ENCODE data around the gene MINDY4. TPM values are rescaled to one million over a fixed set of nuclear protein-coding genes. Genes with fewer than 3 reads are reported as not detected.
A peak's percentile ranks its signal among the peaks of the same experiment; 100 is the strongest.

Gene MINDY4
- total RNA-seq (1 to 10 TPM; 1.2 to 1.5 TPM), polyA plus RNA-seq (under 1 TPM; 0.23 to 0.94 TPM)

- Histone ChIP-seq H3K36me3 (ENCODE audit: insufficient read depth, low read length) (no peaks in the 10 kb centered on the region), H3K4me1 (ENCODE audit: insufficient read depth, low read length) (peaks cover 11% of the 10 kb centered on the region), H3K27me3 (ENCODE audit: insufficient read depth, low read length) (no peaks in the 10 kb centered on the region), H3K4me3 (ENCODE audit: low read length in 2 of 2) (peak within 1 kb of the TSS; percentile 66 to 76), H3K9me3 (ENCODE audit: control insufficient read depth in 1 of 2, low read length in 2 of 2) (no peaks in the 10 kb centered on the region), H3K27ac (ENCODE audit: low read depth, low read length) (peak within 1 kb of the TSS; percentile 55)
- ChIA-PET POLR2A (ENCODE audit: partially characterized antibody) (interaction anchor here (0.9 to 1.5 kb wide), 3 partner anchors 33 to 177 kb away, joined by 4 to 5 read pairs (median 4); partner anchors contain the start of gene GARS1), CTCF (ENCODE audit: partially characterized antibody) (interaction anchor here (1.0 kb wide), 1 partner anchor 32 kb away, joined by 3 read pairs; no protein-coding TSS in a partner anchor)
- Mint-ChIP-seq H3K27ac (peak within 1 kb of the TSS; percentile 58 to 95 (median 86)), H3K4me3 (peak within 1 kb of the TSS; percentile 81 to 98 (median 90)), H3K4me1 (peaks cover 7 to 14% (median 9%) of the 10 kb centered on the region in 4 donors), H3K27me3 (no peaks in the 10 kb centered on the region), H3K36me3 (peaks cover 0 to 2% of the 10 kb centered on the region in 2 donors), H3K9me3 (no peaks in the 10 kb centered on the region)
- DNase-seq, result peak; percentile 55 to 62 (median 57)
- intact Hi-C loops (cut with micrococcal nuclease), result no loop called here
These were observed at the start of gene MINDY4 for GRCh38 chr7:30771174-30771879. Gene MINDY4 (plus strand): TSS chr7:30771417. CDS start chr7:30771494, 77 bp downstream.

GRCh38 chr7:30722187-30722586 lies 49.0 kb upstream of the MINDY4 start:
- CTCF ChIA-PET (ENCODE audit: partially characterized antibody), result interaction anchor here (1.5 kb wide), 1 partner anchor 18 kb away, joined by 13 read pairs; no protein-coding TSS in a partner anchor
- POLR2A ChIA-PET (ENCODE audit: partially characterized antibody), result no interaction called here

GRCh38 chr7:30722671-30723070 lies 48.5 kb upstream of the MINDY4 start:
- ChIA-PET POLR2A (ENCODE audit: partially characterized antibody) (interaction anchor here (1.0 kb wide), 1 partner anchor 16 kb away, joined by 3 read pairs; no protein-coding TSS in a partner anchor), CTCF (ENCODE audit: partially characterized antibody) (interaction anchor here (1.5 kb wide), 1 partner anchor 17 kb away, joined by 13 read pairs; no protein-coding TSS in a partner anchor)
- peaks cover 27 to 44% of the 10 kb centered on the region in 2 donors for H3K36me3 Mint-ChIP-seq
- no peak overlapping the region for H3K27ac ChIP-seq (ENCODE audit: low read depth, low read length)
- peaks cover 17 to 34% (median 25%) of the 10 kb centered on the region in 4 donors for H3K4me1 Mint-ChIP-seq
- H3K9me3 Mint-ChIP-seq, result peaks cover 7 to 30% (median 26%) of the 10 kb centered on the region in 8 donors
- no peaks in the 10 kb centered on the region for H3K27me3 ChIP-seq (ENCODE audit: insufficient read depth, low read length)
- peaks cover 0 to 4% of the 10 kb centered on the region in 2 donors for H3K9me3 ChIP-seq (ENCODE audit: control insufficient read depth in 1 of 2, low read length in 2 of 2)
- H3K4me3 Mint-ChIP-seq, result peak overlapping the region in 1 of 8 donors; percentile 25
- no peak overlapping the region for H3K4me3 ChIP-seq (ENCODE audit: low read length in 2 of 2)
- no peak for DNase-seq
- no peaks in the 10 kb centered on the region for H3K27me3 Mint-ChIP-seq
- H3K27ac Mint-ChIP-seq, result no peak overlapping the region
- peaks cover 23% of the 10 kb centered on the region for H3K4me1 ChIP-seq (ENCODE audit: insufficient read depth, low read length)
- no peaks in the 10 kb centered on the region for H3K36me3 ChIP-seq (ENCODE audit: insufficient read depth, low read length)
- intact Hi-C loops (cut with micrococcal nuclease), result no loop called here

More at GRCh38 chr7:30722187-30722586, 49.0 kb upstream of the MINDY4 start:
- Histone ChIP-seq H3K4me3 (ENCODE audit: low read length in 2 of 2) (no peak overlapping the region), H3K4me1 (ENCODE audit: insufficient read depth, low read length) (peaks cover 20% of the 10 kb centered on the region), H3K27ac (ENCODE audit: low read depth, low read length) (no peak overlapping the region), H3K36me3 (ENCODE audit: insufficient read depth, low read length) (no peaks in the 10 kb centered on the region), H3K9me3 (ENCODE audit: control insufficient read depth in 1 of 2, low read length in 2 of 2) (peaks cover 0 to 5% of the 10 kb centered on the region in 2 donors), H3K27me3 (ENCODE audit: insufficient read depth, low read length) (no peaks in the 10 kb centered on the region)
- no peak overlapping the region for H3K4me3 Mint-ChIP-seq
- peaks cover 12 to 29% (median 21%) of the 10 kb centered on the region in 4 donors for H3K4me1 Mint-ChIP-seq
- H3K9me3 Mint-ChIP-seq, result peaks cover 8 to 34% (median 28%) of the 10 kb centered on the region in 8 donors
- peak overlapping the region in 1 of 7 donors; percentile 52 for H3K27ac Mint-ChIP-seq
- H3K36me3 Mint-ChIP-seq, result peaks cover 29 to 46% of the 10 kb centered on the region in 2 donors
- no peaks in the 10 kb centered on the region for H3K27me3 Mint-ChIP-seq
- no peak for DNase-seq
- intact Hi-C loops (cut with micrococcal nuclease), result no loop called here

GRCh38 chr7:30723776-30724175 lies 47.4 kb upstream of the MINDY4 start:
- no peaks in the 10 kb centered on the region for H3K27me3 ChIP-seq (ENCODE audit: insufficient read depth, low read length)
- Mint-ChIP-seq H3K27me3 (no peaks in the 10 kb centered on the region), H3K27ac (no peak overlapping the region), H3K9me3 (peaks cover 5 to 19% (median 15%) of the 10 kb centered on the region in 8 donors), H3K4me3 (no peak overlapping the region), H3K36me3 (peaks cover 16 to 33% of the 10 kb centered on the region in 2 donors), H3K4me1 (peaks cover 27 to 45% (median 35%) of the 10 kb centered on the region in 4 donors)
- ChIA-PET CTCF (ENCODE audit: partially characterized antibody) (interaction anchor here (8.4 kb wide), 1 partner anchor 15 kb away, joined by 240 read pairs; no protein-coding TSS in a partner anchor), POLR2A (ENCODE audit: partially characterized antibody) (no interaction called here)
- no peaks in the 10 kb centered on the region for H3K36me3 ChIP-seq (ENCODE audit: insufficient read depth, low read length)
- intact Hi-C loops (cut with micrococcal nuclease), result no loop called here
- no peak for DNase-seq
- no peak overlapping the region for H3K4me3 ChIP-seq (ENCODE audit: low read length in 2 of 2)
- H3K27ac ChIP-seq (ENCODE audit: low read depth, low read length), result no peak overlapping the region
- H3K9me3 ChIP-seq (ENCODE audit: control insufficient read depth in 1 of 2, low read length in 2 of 2), result no peaks in the 10 kb centered on the region
- H3K4me1 ChIP-seq (ENCODE audit: insufficient read depth, low read length), result peaks cover 34% of the 10 kb centered on the region

- H3K9me3 ChIP-seq (ENCODE audit: control insufficient read depth in 1 of 2, low read length in 2 of 2), result no peaks in the 10 kb centered on the region
- POLR2A ChIA-PET (ENCODE audit: partially characterized antibody), result interaction anchor here (1.2 to 6.3 kb wide), 12 partner anchors 10 to 699 kb away, joined by 3 to 139 read pairs (median 6); partner anchors contain the start of genes GARS1 and MINDY4
- Mint-ChIP-seq H3K4me1 (peaks cover 37 to 60% (median 49%) of the 10 kb centered on the region in 4 donors), H3K4me3 (peak overlapping the region; percentile 87 to 96 (median 92)), H3K9me3 (peaks cover 0 to 2% (median 0%) of the 10 kb centered on the region in 8 donors), H3K27me3 (no peaks in the 10 kb centered on the region), H3K36me3 (peaks cover 1 to 6% of the 10 kb centered on the region in 2 donors), H3K27ac (peak overlapping the region; percentile 85 to 96 (median 94))
- CTCF ChIA-PET (ENCODE audit: partially characterized antibody), result interaction anchor here (1.2 to 8.4 kb wide), 8 partner anchors 10 to 257 kb away, joined by 3 to 240 read pairs (median 6); no protein-coding TSS in a partner anchor
- H3K27ac ChIP-seq (ENCODE audit: low read depth, low read length), result peak overlapping the region; percentile 57
- intact Hi-C loops (cut with micrococcal nuclease), result loop anchor here (1.0 to 2.0 kb wide), 5 partner anchors 12 to 698 kb away; partner anchors contain the start of genes GARS1, GGCT and PLEKHA8
- peak overlapping the region; percentile 47 to 70 for H3K4me3 ChIP-seq (ENCODE audit: low read length in 2 of 2)
- no peaks in the 10 kb centered on the region for H3K36me3 ChIP-seq (ENCODE audit: insufficient read depth, low read length)
- peak in 3 of 5 donors; percentile 11 to 38 (median 30) for DNase-seq
- H3K27me3 ChIP-seq (ENCODE audit: insufficient read depth, low read length), result no peaks in the 10 kb centered on the region
- peaks cover 60% of the 10 kb centered on the region for H3K4me1 ChIP-seq (ENCODE audit: insufficient read depth, low read length)
These were observed 44.8 kb upstream of the MINDY4 start for GRCh38 chr7:30726296-30727006.

GRCh38 chr7:30727061-30727945 lies 43.9 kb upstream of the MINDY4 start:
- Mint-ChIP-seq H3K36me3 (peaks cover 1 to 6% of the 10 kb centered on the region in 2 donors), H3K4me3 (peak overlapping the region; percentile 87 to 96 (median 92)), H3K27me3 (no peaks in the 10 kb centered on the region), H3K9me3 (peaks cover 0 to 2% (median 0%) of the 10 kb centered on the region in 8 donors), H3K4me1 (peaks cover 38 to 66% (median 50%) of the 10 kb centered on the region in 4 donors), H3K27ac (peak overlapping the region; percentile 85 to 96 (median 94))
- H3K4me1 ChIP-seq (ENCODE audit: insufficient read depth, low read length), result peaks cover 60% of the 10 kb centered on the region
- POLR2A ChIA-PET (ENCODE audit: partially characterized antibody), result interaction anchor here (0.6 to 6.3 kb wide), 17 partner anchors 9 to 700 kb away, joined by 3 to 139 read pairs (median 4); partner anchors contain the start of genes GARS1 and MINDY4
- peak overlapping the region; percentile 47 to 70 for H3K4me3 ChIP-seq (ENCODE audit: low read length in 2 of 2)
- H3K9me3 ChIP-seq (ENCODE audit: control insufficient read depth in 1 of 2, low read length in 2 of 2), result no peaks in the 10 kb centered on the region
- H3K36me3 ChIP-seq (ENCODE audit: insufficient read depth, low read length), result no peaks in the 10 kb centered on the region
- intact Hi-C loops (cut with micrococcal nuclease), result loop anchor here (1.0 to 2.0 kb wide), 5 partner anchors 11 to 699 kb away; partner anchors contain the start of genes GARS1, GGCT and PLEKHA8
- CTCF ChIA-PET (ENCODE audit: partially characterized antibody), result interaction anchor here (0.9 to 8.4 kb wide), 9 partner anchors 11 to 256 kb away, joined by 3 to 240 read pairs (median 5); no protein-coding TSS in a partner anchor
- H3K27ac ChIP-seq (ENCODE audit: low read depth, low read length), result peak overlapping the region; percentile 57
- no peaks in the 10 kb centered on the region for H3K27me3 ChIP-seq (ENCODE audit: insufficient read depth, low read length)
- DNase-seq, result peak; percentile 77 to 82 (median 81)
